Thyroid gland (tissue), 4 donors: ENCODE data around the gene PARD3B. TPM values are rescaled to one million over a fixed set of nuclear protein-coding genes. Genes with fewer than 3 reads are reported as not detected.

ENCODE experiments used
- DNase-seq, 2 donors: peaks; one replicate each; pipeline ENCODE4 v3.0.0-alpha.2; 2019
- H3K27ac ChIP-seq, 3 donors: fragments of 200-600 bp; sonication (generic); 1 replicate in 2 of 3; 2 replicates in 1 of 3; pipeline ENCODE4 v1.5.1; 2016 to 2019; ENCODE audit warnings: mild to moderate bottlenecking in 1 of 3, moderate library complexity in 1 of 3
- H3K27me3 ChIP-seq: fragments of 200-600 bp; sonication (generic); one replicate; pipeline ENCODE4 v1.5.1; 2019
- H3K36me3 ChIP-seq, 2 donors: fragments of 200-600 bp; sonication (generic); one replicate each; pipeline ENCODE4 v1.5.1; 2016 to 2019
- H3K4me1 ChIP-seq, 2 donors: fragments of 200-600 bp; sonication (generic); one replicate each; pipeline ENCODE4 v1.5.1; 2017 to 2019
- H3K4me3 ChIP-seq, 3 donors: fragments of 200-600 bp; sonication (generic); replicated peaks in 1 of 3; 1 replicate in 2 of 3; 2 replicates in 1 of 3; pipeline ENCODE4 v1.5.1; 2016; ENCODE audit warnings: mild to moderate bottlenecking in 1 of 3
- H3K9me3 ChIP-seq: fragments of 200-600 bp; sonication (generic); one replicate; pipeline ENCODE4 v1.5.1; 2017
- POLR2A ChIP-seq, 2 donors: fragments of 450-650 bp; IDR thresholded peaks; one replicate each; pipeline ENCODE4 v1.6.1; 2017; ENCODE audit warnings: antibody characterized with exemption in 2 of 2, mild to moderate bottlenecking in 2 of 2, moderate library complexity in 1 of 2
- WGBS, 2 donors: methylation state at CpG; one replicate each; pipeline ENCODE4 v1.1.5; 2017; 5-methylcytosine and 5-hydroxymethylcytosine counted together
- intact Hi-C: fragments of 100-400 bp; cut with DNase I; formaldehyde crosslinking; loops from one replicate; pipeline ENCODE4 v1.15.1; 2023
- total RNA-seq, 4 donors: library from RNA; depleted of rRNA; stranded (reverse); fragments of >200 nt; gene quantifications; one replicate each; pipeline ENCODE4 v1.2.3, GENCODE V29; 2016
- TF ChIP-seq, protein P1 (sequence below), 6 experiments: fragments of 200-600 bp in 3 of 6; fragments of 450-650 bp in 3 of 6; sonication (generic) in 3 of 6; IDR thresholded peaks; one replicate each; pipeline ENCODE4 v1.5.1; 2016 to 2019; ENCODE audit warnings: antibody characterized with exemption in 6 of 6, mild to moderate bottlenecking in 2 of 6, inconsistent platforms in 1 of 6, moderate library complexity in 1 of 6

The PARD3B gene
- total RNA-seq, 4 donors from 2014 or later: 27.0 to 43.4 (median 34.6) TPM

DNA sequence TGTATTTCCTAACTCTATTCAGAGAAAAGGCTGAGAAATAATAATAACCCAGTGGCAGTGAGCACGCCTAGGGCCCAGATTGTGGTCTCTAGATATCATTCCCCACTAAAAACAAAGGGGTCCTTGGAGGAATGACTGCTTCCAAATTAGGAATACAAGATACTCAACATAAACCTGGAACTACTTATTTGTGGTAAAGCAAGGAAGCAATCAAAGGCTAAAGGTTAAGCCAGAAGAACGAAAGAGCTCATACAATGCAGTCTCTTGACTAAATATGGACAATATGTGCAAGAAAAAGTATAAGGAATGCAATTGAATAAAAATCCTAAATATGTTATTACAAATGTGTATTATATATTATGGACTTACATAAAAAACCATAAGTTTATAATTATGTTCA is 883.5 kb downstream of the PARD3B start:
- H3K4me3 ChIP-seq: no peak overlapping the region
- no peak overlapping the region for H3K27ac ChIP-seq
- TF ChIP-seq, protein P1, sequence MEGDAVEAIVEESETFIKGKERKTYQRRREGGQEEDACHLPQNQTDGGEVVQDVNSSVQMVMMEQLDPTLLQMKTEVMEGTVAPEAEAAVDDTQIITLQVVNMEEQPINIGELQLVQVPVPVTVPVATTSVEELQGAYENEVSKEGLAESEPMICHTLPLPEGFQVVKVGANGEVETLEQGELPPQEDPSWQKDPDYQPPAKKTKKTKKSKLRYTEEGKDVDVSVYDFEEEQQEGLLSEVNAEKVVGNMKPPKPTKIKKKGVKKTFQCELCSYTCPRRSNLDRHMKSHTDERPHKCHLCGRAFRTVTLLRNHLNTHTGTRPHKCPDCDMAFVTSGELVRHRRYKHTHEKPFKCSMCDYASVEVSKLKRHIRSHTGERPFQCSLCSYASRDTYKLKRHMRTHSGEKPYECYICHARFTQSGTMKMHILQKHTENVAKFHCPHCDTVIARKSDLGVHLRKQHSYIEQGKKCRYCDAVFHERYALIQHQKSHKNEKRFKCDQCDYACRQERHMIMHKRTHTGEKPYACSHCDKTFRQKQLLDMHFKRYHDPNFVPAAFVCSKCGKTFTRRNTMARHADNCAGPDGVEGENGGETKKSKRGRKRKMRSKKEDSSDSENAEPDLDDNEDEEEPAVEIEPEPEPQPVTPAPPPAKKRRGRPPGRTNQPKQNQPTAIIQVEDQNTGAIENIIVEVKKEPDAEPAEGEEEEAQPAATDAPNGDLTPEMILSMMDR (IDR thresholded peaks at IDR 0.05): no peak
- TF ChIP-seq POLR2A (IDR thresholded peaks at IDR 0.05): no peak
- no peaks in the 10 kb centered on the region for H3K9me3 ChIP-seq
- 91 to 97% methylated on average over 2 of the region's 2 CpGs for WGBS, 2 donors
- no peaks in the 10 kb centered on the region for H3K36me3 ChIP-seq
- no peak for DNase-seq
- no peaks in the 10 kb centered on the region for H3K4me1 ChIP-seq
- H3K27me3 ChIP-seq: no peaks in the 10 kb centered on the region
- intact Hi-C loops: no loop called here

DNA sequence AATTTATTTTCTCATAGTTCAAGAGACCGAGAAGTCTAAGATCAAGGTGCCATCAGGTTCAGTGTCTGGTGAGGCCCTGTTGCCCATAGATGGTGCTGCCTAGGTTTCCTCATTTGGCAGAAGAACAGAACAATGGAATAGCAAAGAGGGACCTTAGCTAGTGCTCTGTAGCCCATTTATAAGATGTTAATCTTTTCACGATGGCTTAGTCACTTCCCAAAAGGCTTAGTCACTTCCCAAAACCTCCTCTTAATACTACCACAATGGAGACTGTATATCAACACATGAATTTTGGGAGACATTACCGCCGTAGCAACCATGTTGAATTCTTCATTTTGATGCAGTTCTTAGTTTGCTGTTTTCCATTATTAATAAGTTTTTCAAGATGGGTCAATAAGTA is 890.7 kb downstream of the PARD3B start:
- intact Hi-C loops: no loop called here
- DNase-seq: no peak
- H3K9me3 ChIP-seq: no peaks in the 10 kb centered on the region
- H3K27ac ChIP-seq: no peak overlapping the region
- TF ChIP-seq, protein P1 (IDR thresholded peaks at IDR 0.05): no peak
- TF ChIP-seq POLR2A (IDR thresholded peaks at IDR 0.05): no peak
- H3K4me3 ChIP-seq: no peak overlapping the region
- 93 to 95% methylated on average over 4 of the region's 4 CpGs for WGBS, 2 donors
- H3K36me3 ChIP-seq: no peaks in the 10 kb centered on the region
- H3K4me1 ChIP-seq: no peaks in the 10 kb centered on the region
- no peaks in the 10 kb centered on the region for H3K27me3 ChIP-seq

DNA sequence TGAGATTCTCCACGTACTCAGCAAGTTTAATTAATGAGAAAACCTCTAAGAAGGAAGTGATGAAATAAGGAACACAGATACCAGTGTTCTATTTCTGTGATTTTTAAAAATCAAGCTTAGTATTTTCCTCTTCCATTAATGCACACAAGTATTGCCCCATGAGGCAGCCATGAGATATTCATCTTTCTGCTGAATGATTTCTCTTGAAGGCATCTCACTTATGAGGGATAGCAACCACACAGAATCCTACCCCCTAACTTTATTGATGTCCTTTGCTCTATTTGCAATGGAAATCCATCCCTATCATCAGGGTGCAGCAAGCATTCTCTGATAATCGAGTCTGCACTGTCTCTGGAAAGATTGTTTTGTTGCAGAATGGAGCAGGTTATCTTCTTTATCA is 893.0 kb downstream of the PARD3B start:
- DNase-seq: no peak
- TF ChIP-seq POLR2A (IDR thresholded peaks at IDR 0.05): no peak
- TF ChIP-seq, protein P1 (IDR thresholded peaks at IDR 0.05): no peak
- Histone ChIP-seq H3K36me3 (no peaks in the 10 kb centered on the region), H3K4me1 (no peaks in the 10 kb centered on the region), H3K27me3 (no peaks in the 10 kb centered on the region), H3K9me3 (no peaks in the 10 kb centered on the region), H3K4me3 (no peak overlapping the region), H3K27ac (no peak overlapping the region)
- 74 to 83% methylated on average over 2 of the region's 2 CpGs for WGBS, 2 donors
- intact Hi-C loops: no loop called here

DNA sequence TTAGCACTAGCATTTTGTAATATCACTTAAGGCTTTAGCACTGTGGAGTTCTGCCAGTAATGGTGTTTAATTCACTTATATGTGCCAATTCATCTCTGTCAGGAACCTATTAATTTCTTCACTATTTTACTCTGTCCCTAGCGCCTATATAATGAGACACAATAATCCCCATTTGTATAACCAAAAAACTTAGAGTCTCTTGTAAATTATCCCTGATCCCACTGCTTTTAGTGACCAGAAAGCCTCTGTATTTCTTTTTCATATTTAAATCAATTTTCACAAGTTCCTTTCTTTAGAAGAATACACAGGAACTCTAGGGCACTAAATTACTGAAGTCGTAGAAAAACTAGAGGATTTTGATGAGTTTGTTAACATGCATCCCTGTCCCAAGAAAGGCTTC is 894.3 kb downstream of the PARD3B start:
- Histone ChIP-seq H3K27ac (no peak overlapping the region), H3K36me3 (no peaks in the 10 kb centered on the region), H3K9me3 (no peaks in the 10 kb centered on the region), H3K27me3 (no peaks in the 10 kb centered on the region), H3K4me3 (no peak overlapping the region), H3K4me1 (no peaks in the 10 kb centered on the region)
- intact Hi-C loops: no loop called here
- TF ChIP-seq, protein P1 (IDR thresholded peaks at IDR 0.05): no peak
- TF ChIP-seq POLR2A (IDR thresholded peaks at IDR 0.05): no peak
- no peak for DNase-seq
- WGBS, 2 donors: 84 to 89% methylated on average over 2 of the region's 2 CpGs

DNA sequence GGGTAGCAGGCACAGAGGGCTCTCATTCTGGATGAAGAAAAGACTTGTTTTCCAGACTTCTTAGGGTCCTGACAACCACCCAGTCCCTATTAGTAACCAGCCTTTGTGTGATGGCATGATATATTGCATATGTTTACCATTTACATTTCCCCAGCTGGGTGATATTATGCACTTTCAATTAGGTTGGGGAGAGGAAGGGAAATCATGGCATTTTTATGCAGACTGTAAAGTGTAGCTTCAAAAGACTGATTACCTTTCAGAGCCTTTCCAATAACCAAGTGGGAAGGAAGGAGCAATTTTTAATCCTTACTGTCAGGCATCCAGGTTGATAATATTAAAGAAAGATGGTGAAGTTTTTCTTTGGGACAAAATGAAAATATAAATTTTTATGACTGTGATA is 896.2 kb downstream of the PARD3B start:
- intact Hi-C loops: no loop called here

More for the DNA sequence above, 896.2 kb downstream of the PARD3B start:
- H3K4me3 ChIP-seq: no peak overlapping the region
- H3K4me1 ChIP-seq: no peaks in the 10 kb centered on the region
- H3K9me3 ChIP-seq: no peaks in the 10 kb centered on the region
- H3K27ac ChIP-seq: no peak overlapping the region
- DNase-seq: no peak
- TF ChIP-seq, protein P1 (IDR thresholded peaks at IDR 0.05): no peak
- no peaks in the 10 kb centered on the region for H3K27me3 ChIP-seq
- no peaks in the 10 kb centered on the region for H3K36me3 ChIP-seq
